GM19455 (cell line): ENCODE measurements around the gene EZR.
"Not testable (repeated sequence)": the region's sequence is repeated elsewhere in the genome, so short reads cannot be mapped to it uniquely, and the experiment has no call there.

Experiments
- ATAC-seq: cut with Tn5 transposase; IDR thresholded peaks from one replicate; pipeline ENCODE4 v1.9.1; 2021; ENCODE audit not compliant: unreplicated experiment

EZR gene

GRCh38 chr6:158843751-158844683 lies 24.8 kb upstream of the EZR start:
- no peak for ATAC-seq

GRCh38 chr6:158841358-158841757 lies 22.2 kb upstream of the EZR start:
- ATAC-seq: no peak

- no peak for ATAC-seq
Measured at GRCh38 chr6:158840465-158840864, 21.3 kb upstream of the EZR start.

- no peak for ATAC-seq
Measured at GRCh38 chr6:158839796-158840195, 20.6 kb upstream of the EZR start.

- not testable (repeated sequence) for ATAC-seq
Measured at GRCh38 chr6:158838790-158839189, 19.6 kb upstream of the EZR start.

GRCh38 chr6:158837684-158838625 lies 18.8 kb upstream of the EZR start:
- ATAC-seq: no peak

GRCh38 chr6:158836625-158837311 lies 17.6 kb upstream of the EZR start:
- ATAC-seq: no peak

- ATAC-seq: peak; percentile 57
Measured at GRCh38 chr6:158835616-158836221, 16.6 kb upstream of the EZR start.

GRCh38 chr6:158834675-158835385 lies 15.7 kb upstream of the EZR start:
- no peak for ATAC-seq

GRCh38 chr6:158832807-158833206 lies 13.6 kb upstream of the EZR start:
- ATAC-seq: not testable (repeated sequence)

- no peak for ATAC-seq
Measured at GRCh38 chr6:158832026-158832425, 12.9 kb upstream of the EZR start.

- ATAC-seq: no peak
Measured at GRCh38 chr6:158831571-158831970, 12.4 kb upstream of the EZR start.

GRCh38 chr6:158830736-158831135 lies 11.6 kb upstream of the EZR start:
- ATAC-seq: no peak

- no peak for ATAC-seq
Measured at GRCh38 chr6:158828807-158829206, 9.6 kb upstream of the EZR start.

- peak; percentile 51 for ATAC-seq
Measured at GRCh38 chr6:158826819-158827501, 7.8 kb upstream of the EZR start.

GRCh38 chr6:158825951-158826306 lies 6.8 kb upstream of the EZR start:
- no peak for ATAC-seq

GRCh38 chr6:158825038-158825950 lies 6.1 kb upstream of the EZR start:
- no peak for ATAC-seq

- not testable (repeated sequence) for ATAC-seq
Measured at GRCh38 chr6:158823616-158824015, 4.4 kb upstream of the EZR start.
